GM23248 (cell line): Measurements from ENCODE around the gene TFB1M. TPM values are rescaled to one million over a fixed set of nuclear protein-coding genes. Genes with fewer than 3 reads are reported as not detected.

ENCODE experiments used
- DNase-seq: peaks from one replicate; pipeline ENCODE4 v3.0.0-alpha.2; 2015
- H2AFZ ChIP-seq: fragments of 200-600 bp; sonication (generic); 2 replicates; pipeline ENCODE4 v1.6.1; 2016; ENCODE audit warnings: antibody characterized with exemption
- H3F3A ChIP-seq: fragments of 200-600 bp; sonication (generic); 2 replicates; pipeline ENCODE4 v1.6.1; 2016; ENCODE audit warnings: mild to moderate bottlenecking, antibody characterized with exemption, mixed run types; ENCODE audit not compliant: insufficient read depth
- H3K27ac ChIP-seq: fragments of 200-600 bp; sonication (generic); 2 replicates; pipeline ENCODE4 v1.5.1; 2016; ENCODE audit warnings: mild to moderate bottlenecking
- H3K27me3 ChIP-seq: fragments of 200-600 bp; sonication (generic); replicated peaks from 2 replicates; pipeline ENCODE4 v1.6.1; 2016; ENCODE audit warnings: mild to moderate bottlenecking; ENCODE audit not compliant: insufficient read depth
- H3K36me3 ChIP-seq: fragments of 200-600 bp; sonication (generic); 2 replicates; pipeline ENCODE4 v1.6.1; 2016; ENCODE audit warnings: low read depth, mild to moderate bottlenecking
- H3K4me1 ChIP-seq: fragments of 200-600 bp; sonication (generic); 2 replicates; pipeline ENCODE4 v1.6.1; 2016; ENCODE audit warnings: mild to moderate bottlenecking; ENCODE audit not compliant: insufficient read depth
- H3K4me2 ChIP-seq: fragments of 200-600 bp; sonication (generic); one replicate; pipeline ENCODE4 v1.6.1; 2016; ENCODE audit warnings: mild to moderate bottlenecking; ENCODE audit not compliant: unreplicated experiment
- H3K4me3 ChIP-seq: fragments of 200-600 bp; sonication (generic); 2 replicates; pipeline ENCODE4 v1.5.1; 2016; ENCODE audit warnings: mild to moderate bottlenecking
- H3K79me2 ChIP-seq: fragments of 200-600 bp; sonication (generic); 2 replicates; pipeline ENCODE4 v1.6.1; 2016; ENCODE audit warnings: mild to moderate bottlenecking; ENCODE audit not compliant: insufficient read depth
- H3K9ac ChIP-seq: fragments of 200-600 bp; sonication (generic); 2 replicates; pipeline ENCODE4 v1.6.1; 2016; ENCODE audit warnings: mild to moderate bottlenecking
- H3K9me2 ChIP-seq: fragments of 200-600 bp; sonication (generic); 2 replicates; pipeline ENCODE4 v1.6.1; 2016; ENCODE audit warnings: mixed run types, mild to moderate bottlenecking, moderate library complexity; ENCODE audit not compliant: insufficient read depth
- H3K9me3 ChIP-seq: fragments of 200-600 bp; sonication (generic); one replicate; pipeline ENCODE4 v1.6.1; 2017; ENCODE audit warnings: low read depth
- H4K20me1 ChIP-seq: fragments of 200-600 bp; sonication (generic); 2 replicates; pipeline ENCODE4 v1.6.0; 2016; ENCODE audit not compliant: insufficient read depth
- EZH2 ChIP-seq: fragments of 200-600 bp; sonication (generic); IDR thresholded peaks from 2 replicates; pipeline ENCODE4 v1.6.1; 2018; ENCODE audit warnings: antibody characterized with exemption, mild to moderate bottlenecking; ENCODE audit not compliant: insufficient read depth, poor library complexity, severe bottlenecking
- EZH2phosphoT487 ChIP-seq: fragments of 200-600 bp; sonication (generic); IDR thresholded peaks from 2 replicates; pipeline ENCODE4 v1.6.1; 2018; ENCODE audit warnings: antibody characterized with exemption, moderate library complexity, mild to moderate bottlenecking, low read depth; ENCODE audit not compliant: insufficient read depth
- WGBS, 2 experiments: methylation state at CpG; one replicate each; pipeline ENCODE4 v1.1.6; 2015 to 2017; ENCODE audit warnings: low lambda C conversion rate in 2 of 2, low coverage in 1 of 2; ENCODE audit errors: missing lambda C conversion rate in 2 of 2; 5-methylcytosine and 5-hydroxymethylcytosine counted together
- in situ Hi-C: fragments of 300-500 bp; cut with MboI; formaldehyde crosslinking; loops from 2 replicates; pipeline ENCODE4 v1.15.0; 2020
- polyA plus RNA-seq: library from polyadenylated mRNA; unstranded; fragments of >200 nt; fragmentation: Nextera tagmentation; extraction: Ambion mirVana; gene quantifications from 2 replicates; pipeline ENCODE4 v1.2.1, GENCODE V29; 2016
- total RNA-seq: library from RNA; depleted of rRNA; stranded (reverse); fragments of >200 nt; shearing (Covaris generic); gene quantifications from 2 replicates; pipeline ENCODE4 v1.2.3, GENCODE V29; 2014

The TFB1M gene
- total and polyA plus RNA-seq, 2 experiments from 2014 or later = 9.0 to 14.0 TPM

DNA sequence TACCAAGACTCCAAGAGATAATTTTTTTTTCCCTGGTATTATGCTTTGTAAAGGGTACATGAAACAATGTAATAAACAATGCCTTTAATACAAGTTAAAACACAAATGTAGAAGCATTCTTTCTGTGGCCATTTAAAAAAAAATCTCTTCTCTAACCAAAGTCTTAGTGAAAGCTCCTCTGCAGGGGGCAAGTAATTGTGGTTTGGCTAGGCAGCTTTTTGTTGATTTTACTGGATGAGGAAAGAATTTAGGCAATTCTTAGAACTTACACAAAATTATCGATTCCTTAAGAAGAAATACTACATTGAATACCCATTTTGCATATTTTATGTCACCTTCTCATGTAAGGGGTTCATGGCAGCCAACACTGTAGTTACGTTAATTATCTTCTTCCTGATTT is 12.4 kb downstream of the TFB1M start:
- Histone ChIP-seq H2AFZ (no peak overlapping the region), H3K27ac (no peak overlapping the region), H3K9me2 (no peaks in the 10 kb centered on the region), H4K20me1 (no peaks in the 10 kb centered on the region), H3K79me2 (no peaks in the 10 kb centered on the region), H3K9me3 (no peaks in the 10 kb centered on the region), H3K9ac (no peak overlapping the region), H3K4me2 (no peak overlapping the region), H3K4me3 (no peak overlapping the region), H3K27me3 (no peaks in the 10 kb centered on the region), H3K36me3 (peaks cover 4% of the 10 kb centered on the region; the same call in 1 of the 2 replicates), H3K4me1 (no peaks in the 10 kb centered on the region), H3F3A (no peaks in the 10 kb centered on the region)
- no peak for TF ChIP-seq EZH2phosphoT487
- TF ChIP-seq EZH2 = no peak
- DNase-seq = peak; percentile 8
- in situ Hi-C loops = no loop called here
- 68 to 76% methylated on average over 2 of the region's 2 CpGs for whole genome bisulfite sequencing, 2 experiments

DNA sequence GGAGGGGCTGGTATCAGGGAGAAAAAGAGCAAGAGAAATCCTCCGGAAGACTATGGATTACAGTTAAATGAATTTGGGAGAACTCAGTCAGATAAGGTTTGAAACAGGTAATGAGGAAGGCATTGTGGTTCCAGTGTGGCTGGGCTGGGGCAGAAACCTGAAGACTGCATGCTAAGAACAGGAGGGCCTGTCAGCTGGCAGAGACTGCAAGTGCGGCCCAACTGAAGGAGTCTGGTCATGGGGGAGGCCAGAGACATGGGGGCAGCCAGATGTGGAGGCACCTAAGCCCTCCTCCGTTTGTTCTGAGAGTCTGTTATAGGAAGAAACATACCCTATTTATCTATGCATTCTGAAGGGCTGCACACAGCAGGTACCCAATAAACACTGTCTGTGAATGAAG is 16.6 kb downstream of the TFB1M start:
- no peaks in the 10 kb centered on the region for H3K27me3 ChIP-seq
- H4K20me1 ChIP-seq = no peaks in the 10 kb centered on the region
- no peak overlapping the region for H3K4me2 ChIP-seq
- no peaks in the 10 kb centered on the region for H3K4me1 ChIP-seq
- no peak overlapping the region for H3K4me3 ChIP-seq
- no peaks in the 10 kb centered on the region for H3F3A ChIP-seq
- 91 to 98% methylated on average over 3 of the region's 3 CpGs for WGBS, 2 experiments
- H3K9ac ChIP-seq = no peak overlapping the region
- H3K27ac ChIP-seq = no peak overlapping the region
- H2AFZ ChIP-seq = no peak overlapping the region
- H3K79me2 ChIP-seq = no peaks in the 10 kb centered on the region
- in situ Hi-C loops = no loop called here
- H3K9me2 ChIP-seq = no peaks in the 10 kb centered on the region
- peaks cover 8% of the 10 kb centered on the region; the same call in 1 of the 2 replicates for H3K36me3 ChIP-seq
- TF ChIP-seq EZH2phosphoT487 (no peak), EZH2 (no peak)
- DNase-seq = no peak
- H3K9me3 ChIP-seq = no peaks in the 10 kb centered on the region

GRCh38 chr6:155292711-155293110 is 21.6 kb downstream of the TFB1M start:
- WGBS, 2 experiments = 97 to 98% methylated on average over 5 of the region's 5 CpGs

DNA sequence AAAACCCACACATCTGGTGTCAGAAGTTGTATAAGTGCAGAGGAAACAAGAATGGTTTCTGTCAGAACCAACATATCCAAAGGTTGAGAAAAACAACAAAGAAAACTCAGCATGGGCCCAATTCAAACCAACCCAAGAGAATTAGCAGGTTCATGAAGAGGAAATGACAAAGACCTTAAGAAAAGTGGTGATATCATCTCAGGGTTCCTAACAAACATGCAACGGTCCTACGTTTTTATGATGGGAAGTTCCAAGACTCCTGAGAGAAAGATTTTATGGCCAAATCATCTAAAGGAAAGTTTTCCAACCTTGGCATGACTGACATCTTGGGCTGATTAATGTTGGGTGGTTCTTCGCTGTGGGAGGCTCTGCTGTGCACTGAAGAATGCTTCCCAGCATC is 23.0 kb downstream of the TFB1M start:
- Histone ChIP-seq H3K27me3 (no peaks in the 10 kb centered on the region), H3K4me3 (no peak overlapping the region), H3K4me2 (no peak overlapping the region), H3K79me2 (no peaks in the 10 kb centered on the region), H3K27ac (no peak overlapping the region), H3K36me3 (no peaks in the 10 kb centered on the region; the same call in 1 of the 2 replicates), H3K4me1 (no peaks in the 10 kb centered on the region), H3K9ac (no peak overlapping the region), H3K9me2 (no peaks in the 10 kb centered on the region), H2AFZ (no peak overlapping the region), H3K9me3 (no peaks in the 10 kb centered on the region), H3F3A (no peaks in the 10 kb centered on the region), H4K20me1 (no peaks in the 10 kb centered on the region)
- no peak for DNase-seq
- in situ Hi-C loops = no loop called here
- WGBS, 2 experiments = 60 to 76% methylated on average over 3 of the region's 3 CpGs
- no peak for TF ChIP-seq EZH2
- no peak for TF ChIP-seq EZH2phosphoT487

More at GRCh38 chr6:155292711-155293110, 21.6 kb downstream of the TFB1M start:
- H3K4me2 ChIP-seq = no peak overlapping the region
- H3K4me1 ChIP-seq = no peaks in the 10 kb centered on the region
- H3K9me3 ChIP-seq = no peaks in the 10 kb centered on the region
- TF ChIP-seq EZH2phosphoT487 (no peak), EZH2 (no peak)
- H3K27ac ChIP-seq = no peak overlapping the region
- peaks cover 8% of the 10 kb centered on the region; the same call in 1 of the 2 replicates for H3K36me3 ChIP-seq
- no peak overlapping the region for H3K9ac ChIP-seq
- H4K20me1 ChIP-seq = no peaks in the 10 kb centered on the region
- H3K79me2 ChIP-seq = no peaks in the 10 kb centered on the region
- in situ Hi-C loops = no loop called here
- H3F3A ChIP-seq = no peaks in the 10 kb centered on the region
- no peaks in the 10 kb centered on the region for H3K27me3 ChIP-seq
- no peak overlapping the region for H2AFZ ChIP-seq
- H3K4me3 ChIP-seq = no peak overlapping the region
- DNase-seq = no peak
- no peaks in the 10 kb centered on the region for H3K9me2 ChIP-seq

- no peaks in the 10 kb centered on the region for H3K79me2 ChIP-seq
- no peaks in the 10 kb centered on the region for H3K9me2 ChIP-seq
- no peak for DNase-seq
- no peak for TF ChIP-seq EZH2phosphoT487
- H2AFZ ChIP-seq = no peak overlapping the region
- no peaks in the 10 kb centered on the region; the same call in 1 of the 2 replicates for H3K36me3 ChIP-seq
- H3K9me3 ChIP-seq = no peaks in the 10 kb centered on the region
- 72 to 79% methylated on average over 5 of the region's 5 CpGs for WGBS, 2 experiments
- no peaks in the 10 kb centered on the region for H3F3A ChIP-seq
- no peaks in the 10 kb centered on the region for H3K4me1 ChIP-seq
- in situ Hi-C loops = no loop called here
- no peak overlapping the region for H3K4me3 ChIP-seq
- no peak overlapping the region for H3K27ac ChIP-seq
- H4K20me1 ChIP-seq = no peaks in the 10 kb centered on the region
- H3K4me2 ChIP-seq = no peak overlapping the region
- H3K9ac ChIP-seq = no peak overlapping the region
- no peaks in the 10 kb centered on the region for H3K27me3 ChIP-seq
Measured at GRCh38 chr6:155290491-155290890, 23.8 kb downstream of the TFB1M start.
